Brain microvascular endothelial cell (primary cell): ENCODE results near the gene ITGB5.
A peak's percentile ranks its signal among the peaks of the same experiment; 100 is the strongest.

Source experiments
- DNase-seq: peaks from one replicate; pipeline ENCODE4 v3.0.0-alpha.2; 2020
- H3K27ac ChIP-seq: fragments of 250-450 bp; sonication (Bioruptor Pico); 2 replicates; pipeline ENCODE4 v1.5.1; 2020; ENCODE audit warnings: mild to moderate bottlenecking, moderate library complexity
- H3K27me3 ChIP-seq: fragments of 250-450 bp; sonication (Bioruptor Pico); replicated peaks from 2 replicates; pipeline ENCODE4 v1.5.1; 2020; ENCODE audit warnings: mild to moderate bottlenecking
- H3K36me3 ChIP-seq: fragments of 250-450 bp; sonication (Bioruptor Pico); replicated peaks from 2 replicates; pipeline ENCODE4 v1.5.1; 2020; ENCODE audit warnings: mild to moderate bottlenecking
- H3K4me3 ChIP-seq: 2 replicates; pipeline ENCODE4 v1.5.1; 2011; ENCODE audit warnings: low read depth, mild to moderate bottlenecking, control low read depth, low read length, moderate library complexity
- in situ Hi-C: cut with HindIII; loops from 2 replicates; pipeline ENCODE4 v1.10.0; 2017; ENCODE audit warnings: low sequenced_read_pairs, low pct_ligation_motif_present
- TF ChIP-seq, protein P1 (sequence below): IDR thresholded peaks from 2 replicates; pipeline ENCODE4 v1.5.1; 2011; ENCODE audit warnings: low read depth, mild to moderate bottlenecking, moderate library complexity, low read length, control low read depth, inconsistent platforms; ENCODE audit errors: missing control alignments

The ITGB5 gene

DNA sequence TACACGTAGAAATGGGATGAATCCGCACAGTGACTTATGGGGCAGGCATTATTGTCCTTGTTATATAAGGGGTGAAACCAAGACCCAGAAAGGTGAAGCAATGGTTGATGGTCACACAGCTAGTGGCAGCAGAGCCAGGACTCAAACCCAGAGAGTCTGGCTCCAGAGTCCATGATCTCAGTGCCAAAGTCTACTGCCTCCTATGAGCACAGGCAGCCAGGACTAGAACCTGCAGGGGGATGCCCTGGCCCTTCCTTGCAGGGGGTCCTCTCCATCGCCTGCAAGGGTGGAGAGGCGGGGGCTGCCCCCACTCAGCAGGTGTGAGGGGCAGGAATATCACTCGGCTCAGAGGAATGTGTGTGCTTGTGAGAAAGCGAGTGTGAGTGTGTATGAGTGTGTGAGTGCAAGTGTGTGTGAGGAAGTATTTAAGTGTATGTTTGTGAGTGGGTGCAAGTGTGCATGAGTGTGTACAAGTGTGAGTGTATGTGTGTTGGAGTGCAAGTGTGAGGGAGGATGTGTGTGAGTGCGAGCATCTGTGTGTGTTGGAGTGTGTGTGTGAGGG, 112.2 kb downstream of the ITGB5 start:
- peaks cover 26% of the 10 kb centered on the region for H3K36me3 ChIP-seq
- no peaks in the 10 kb centered on the region for H3K27me3 ChIP-seq
- no peak for DNase-seq
- H3K4me3 ChIP-seq, result no peak overlapping the region
- peak overlapping the region; percentile 21 for H3K27ac ChIP-seq
- TF ChIP-seq, protein P1, sequence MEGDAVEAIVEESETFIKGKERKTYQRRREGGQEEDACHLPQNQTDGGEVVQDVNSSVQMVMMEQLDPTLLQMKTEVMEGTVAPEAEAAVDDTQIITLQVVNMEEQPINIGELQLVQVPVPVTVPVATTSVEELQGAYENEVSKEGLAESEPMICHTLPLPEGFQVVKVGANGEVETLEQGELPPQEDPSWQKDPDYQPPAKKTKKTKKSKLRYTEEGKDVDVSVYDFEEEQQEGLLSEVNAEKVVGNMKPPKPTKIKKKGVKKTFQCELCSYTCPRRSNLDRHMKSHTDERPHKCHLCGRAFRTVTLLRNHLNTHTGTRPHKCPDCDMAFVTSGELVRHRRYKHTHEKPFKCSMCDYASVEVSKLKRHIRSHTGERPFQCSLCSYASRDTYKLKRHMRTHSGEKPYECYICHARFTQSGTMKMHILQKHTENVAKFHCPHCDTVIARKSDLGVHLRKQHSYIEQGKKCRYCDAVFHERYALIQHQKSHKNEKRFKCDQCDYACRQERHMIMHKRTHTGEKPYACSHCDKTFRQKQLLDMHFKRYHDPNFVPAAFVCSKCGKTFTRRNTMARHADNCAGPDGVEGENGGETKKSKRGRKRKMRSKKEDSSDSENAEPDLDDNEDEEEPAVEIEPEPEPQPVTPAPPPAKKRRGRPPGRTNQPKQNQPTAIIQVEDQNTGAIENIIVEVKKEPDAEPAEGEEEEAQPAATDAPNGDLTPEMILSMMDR, result no peak
- in situ Hi-C loops, result loop anchor here (25.0 kb wide), 1 partner anchor 112 kb away; the partner anchor contains the start of gene ITGB5

DNA sequence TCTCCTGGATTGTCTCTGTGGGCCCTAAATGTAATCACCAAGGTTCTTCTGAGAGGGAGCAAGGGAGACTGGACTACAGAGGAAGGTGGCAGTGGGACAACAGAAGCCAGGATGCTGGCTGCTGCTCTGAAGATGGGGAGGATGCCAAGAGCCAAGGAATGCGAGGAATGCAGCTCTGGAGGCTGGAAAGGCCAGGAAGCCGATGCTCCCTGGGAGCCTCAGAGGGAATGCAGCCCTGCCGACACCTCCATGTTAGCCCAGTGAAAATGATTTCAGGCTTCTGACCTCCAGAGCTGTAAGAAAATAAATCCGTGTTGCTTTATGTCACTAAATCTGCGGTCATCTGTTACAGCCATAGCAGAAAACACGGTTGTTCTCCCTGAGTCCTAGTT, 112.8 kb downstream of the ITGB5 start:
- peak; percentile 40 for DNase-seq
- H3K27me3 ChIP-seq, result no peaks in the 10 kb centered on the region
- H3K27ac ChIP-seq, result peak overlapping the region; percentile 21
- peaks cover 28% of the 10 kb centered on the region for H3K36me3 ChIP-seq
- in situ Hi-C loops, result loop anchor here (25.0 kb wide), 1 partner anchor 113 kb away; the partner anchor contains the start of gene ITGB5
- no peak overlapping the region for H3K4me3 ChIP-seq
- TF ChIP-seq, protein P1, result no peak

DNA sequence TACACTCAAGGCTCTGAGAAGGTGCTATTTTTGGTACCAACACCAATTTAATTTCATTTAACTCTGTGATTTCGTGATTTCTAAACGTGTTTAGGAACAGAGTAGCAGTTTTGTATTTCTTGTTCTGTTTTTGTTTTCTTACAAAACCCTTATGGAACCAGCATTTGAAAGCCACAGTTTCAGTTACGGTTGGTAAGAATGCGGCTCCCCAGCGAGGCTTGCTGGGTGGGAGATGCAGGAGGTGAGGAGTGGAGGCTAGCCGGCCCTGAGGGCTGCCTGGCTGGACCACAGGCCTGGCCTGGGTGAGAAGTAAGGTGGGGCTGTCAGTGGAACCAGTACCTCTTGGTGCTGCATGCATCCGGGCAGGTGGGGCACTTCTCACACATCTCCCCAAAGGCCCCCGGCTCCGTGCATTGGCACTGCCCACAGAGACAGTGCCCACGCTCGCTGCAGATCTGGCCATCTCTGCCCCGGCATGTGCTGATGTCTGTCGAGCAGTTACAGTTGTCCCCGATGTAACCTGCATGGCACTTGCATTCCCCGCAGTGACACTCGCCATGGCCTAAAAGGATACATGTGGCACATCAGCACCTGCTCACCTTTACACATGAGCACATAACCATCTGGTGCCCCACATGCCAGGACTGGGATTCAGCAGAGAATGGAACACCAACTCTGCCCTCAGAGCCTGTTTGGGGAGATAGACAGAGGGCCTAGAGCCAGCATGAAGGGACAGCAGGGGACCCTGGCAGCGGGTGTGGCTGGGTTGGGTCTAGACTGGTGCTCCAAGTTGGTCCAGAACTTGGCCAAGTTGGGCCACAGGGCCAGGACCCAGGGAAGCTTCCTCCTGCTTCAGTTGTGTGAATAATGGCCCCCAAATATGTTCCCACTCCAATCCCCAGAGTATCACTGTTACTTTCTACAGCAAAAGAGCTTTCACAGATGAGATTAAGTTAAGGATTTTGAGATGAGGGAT, 113.5 kb downstream of the ITGB5 start:
- Histone ChIP-seq H3K27me3 (no peaks in the 10 kb centered on the region), H3K4me3 (no peak overlapping the region), H3K27ac (peak overlapping the region; percentile 54), H3K36me3 (peaks cover 31% of the 10 kb centered on the region)
- in situ Hi-C loops, result loop anchor here (25.0 kb wide), 1 partner anchor 114 kb away; the partner anchor contains the start of gene ITGB5
- TF ChIP-seq, protein P1, result no peak
- no peak for DNase-seq

DNA sequence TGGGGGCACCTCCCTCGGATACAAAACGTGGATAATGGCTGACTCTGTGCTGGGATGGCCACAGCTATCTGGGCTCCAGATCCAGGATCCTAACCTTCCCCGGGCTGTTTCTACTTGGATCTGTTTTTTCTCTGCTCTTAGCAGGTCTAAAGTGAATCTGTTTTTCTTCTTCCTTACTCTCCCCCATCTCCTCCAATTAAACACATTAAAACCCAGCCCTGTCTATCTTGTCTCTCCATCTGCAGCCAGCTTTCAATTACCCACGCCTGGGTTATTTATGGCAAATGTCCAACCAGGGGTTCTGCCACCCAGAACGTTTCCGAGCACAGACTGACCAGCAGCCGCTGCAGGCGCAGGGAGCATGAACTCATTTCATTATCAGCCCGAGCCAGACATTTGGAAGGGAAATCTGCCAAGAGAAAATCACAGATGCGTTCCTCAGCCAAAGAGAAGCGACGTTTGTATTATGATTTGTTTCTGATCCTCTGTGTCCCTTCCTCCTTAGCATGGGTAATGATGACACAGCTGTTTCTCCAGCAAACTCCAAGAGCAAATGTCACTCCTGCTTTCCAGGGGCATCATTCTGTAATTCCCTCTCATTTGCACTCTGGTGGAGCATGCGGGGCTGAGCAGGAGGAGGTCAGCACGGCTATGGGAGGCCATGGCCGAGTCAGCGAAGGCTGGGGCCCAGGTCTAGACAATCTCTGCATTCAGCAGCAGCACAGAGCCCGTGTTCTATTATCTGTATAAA, 114.9 kb downstream of the ITGB5 start:
- Histone ChIP-seq H3K36me3 (peaks cover 36% of the 10 kb centered on the region), H3K27me3 (no peaks in the 10 kb centered on the region), H3K27ac (peak overlapping the region; percentile 54), H3K4me3 (no peak overlapping the region)
- TF ChIP-seq, protein P1, result no peak
- peak; percentile 68 for DNase-seq
- in situ Hi-C loops, result loop anchor here (25.0 kb wide), 1 partner anchor 115 kb away; the partner anchor contains the start of gene ITGB5

DNA sequence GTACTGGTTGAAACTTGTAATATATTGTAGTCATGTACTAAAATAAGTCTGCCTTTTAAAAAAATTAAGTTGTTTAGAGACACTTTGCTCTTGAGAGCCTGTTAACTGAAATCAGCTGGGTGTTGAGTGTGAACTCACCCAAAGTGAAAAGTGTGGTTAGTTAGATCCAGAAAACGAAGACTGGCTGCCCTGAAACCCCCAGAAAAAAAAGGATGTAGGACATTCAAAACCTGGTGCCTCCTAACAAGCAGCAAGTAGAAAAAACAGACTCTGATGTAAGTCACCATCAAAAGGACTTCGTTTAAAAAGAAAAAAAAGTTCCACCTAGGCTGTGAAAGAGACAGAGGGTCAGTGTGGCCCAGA, 116.1 kb downstream of the ITGB5 start:
- Histone ChIP-seq H3K27ac (no peak overlapping the region), H3K27me3 (no peaks in the 10 kb centered on the region), H3K36me3 (peaks cover 46% of the 10 kb centered on the region), H3K4me3 (no peak overlapping the region)
- TF ChIP-seq, protein P1, result no peak
- no peak for DNase-seq
- in situ Hi-C loops, result loop anchor here (25.0 kb wide), 1 partner anchor 116 kb away; the partner anchor contains the start of gene ITGB5
